ACHN (cell line): ENCODE results near the gene PNN.
A peak's percentile ranks its signal among the peaks of the same experiment; 100 is the strongest.
"Not testable (repeated sequence)": the region's sequence is repeated elsewhere in the genome, so short reads cannot be mapped to it uniquely, and the experiment has no call there.

Source experiments
- DNase-seq: peaks from one replicate; pipeline ENCODE4 v3.0.0-alpha.2; 2015
- in situ Hi-C: cut with HindIII; loops from 2 replicates; pipeline ENCODE4 v1.10.0; 2017; ENCODE audit warnings: low sequenced_read_pairs, low pct_ligation_motif_present, low pct_unique_long_range_greater_than_20kb

The PNN gene

DNA sequence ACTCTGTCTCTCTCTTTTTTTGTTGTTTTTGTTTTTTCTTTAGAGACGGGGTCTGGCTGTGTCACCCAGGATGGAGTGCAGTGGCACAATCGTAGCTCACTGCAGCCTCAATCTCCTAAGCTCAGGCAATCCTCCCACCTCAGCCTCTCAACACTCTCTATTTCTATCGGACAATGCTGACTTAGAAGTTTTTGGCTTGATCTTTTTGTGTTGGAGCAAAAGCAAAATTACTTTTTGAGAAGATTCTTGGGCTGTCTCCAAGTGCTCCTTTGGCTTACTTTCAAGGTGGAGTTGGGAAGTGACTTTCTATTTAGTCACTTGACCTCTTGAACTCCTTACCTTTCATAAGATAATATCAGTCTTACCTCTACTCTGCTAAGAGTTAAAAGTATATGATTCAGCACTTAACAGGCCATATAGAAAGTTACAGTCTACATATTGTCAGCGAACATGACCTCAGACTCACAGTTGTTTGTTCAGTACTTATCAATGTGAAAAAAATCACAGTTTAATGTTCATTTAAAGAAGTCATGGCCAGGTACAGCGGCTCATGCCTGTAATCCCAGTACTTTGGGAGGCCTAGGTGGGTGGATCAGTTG, 43.2 kb downstream of the PNN start:
- in situ Hi-C loops, result no loop called here
- DNase-seq, result no peak

GRCh38 chr14:39219075-39219499, 44.0 kb downstream of the PNN start:
- in situ Hi-C loops, result no loop called here
- DNase-seq, result no peak

GRCh38 chr14:39220473-39220872, 45.4 kb downstream of the PNN start:
- DNase-seq, result not testable (repeated sequence)

GRCh38 chr14:39228044-39228443, 53.0 kb downstream of the PNN start:
- in situ Hi-C loops, result no loop called here

More at GRCh38 chr14:39220473-39220872, 45.4 kb downstream of the PNN start:
- in situ Hi-C loops, result not testable (repeated sequence)

GRCh38 chr14:39228509-39229221, 53.6 kb downstream of the PNN start:
- DNase-seq, result no peak
- in situ Hi-C loops, result no loop called here

More at GRCh38 chr14:39228044-39228443, 53.0 kb downstream of the PNN start:
- DNase-seq, result no peak

GRCh38 chr14:39229222-39229543, 54.1 kb downstream of the PNN start:
- in situ Hi-C loops, result no loop called here
- DNase-seq, result no peak

- in situ Hi-C loops, result no loop called here
These were observed 54.6 kb downstream of the PNN start for GRCh38 chr14:39229601-39230110.

GRCh38 chr14:39230416-39231035, 55.5 kb downstream of the PNN start:
- DNase-seq, result no peak
- in situ Hi-C loops, result no loop called here

More at GRCh38 chr14:39229601-39230110, 54.6 kb downstream of the PNN start:
- DNase-seq, result no peak

DNA sequence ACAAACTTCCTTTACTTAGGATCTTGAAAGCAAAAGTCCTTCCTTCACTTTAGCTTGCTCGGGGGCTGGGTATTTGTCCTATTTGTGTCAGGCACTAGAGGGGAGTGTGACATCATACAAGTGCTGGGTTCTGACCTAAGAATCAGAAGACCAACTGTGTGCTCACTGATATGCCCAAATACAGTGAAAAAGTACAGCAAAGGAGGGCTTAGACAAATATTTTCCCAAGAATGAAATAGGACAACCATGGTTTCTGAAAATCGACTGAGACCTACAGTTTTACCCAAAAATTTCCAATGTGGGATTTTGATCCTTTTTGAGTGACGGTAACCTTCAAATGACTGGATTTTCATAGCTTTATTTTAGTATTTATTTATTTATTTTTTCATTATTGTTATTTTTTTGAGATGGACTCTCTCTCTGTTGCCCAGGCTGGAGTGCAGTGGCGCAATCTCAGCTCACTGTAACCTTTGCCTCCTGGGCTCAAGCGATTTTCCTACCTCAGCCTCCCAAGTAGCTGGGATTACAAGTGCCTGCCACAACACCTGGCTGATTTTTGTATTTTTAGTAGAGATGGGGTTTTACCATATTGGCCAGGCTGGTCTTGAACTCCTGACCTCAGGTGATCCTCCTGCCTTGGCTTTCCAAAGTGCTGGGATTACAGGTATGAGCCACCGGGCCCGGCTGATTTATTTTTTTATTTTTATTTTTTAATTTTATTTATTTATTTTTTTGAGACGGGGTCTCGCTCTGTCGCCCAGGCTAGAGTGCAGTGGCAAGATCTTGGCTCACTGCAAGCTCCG, 56.9 kb downstream of the PNN start:
- peak; percentile 57 for DNase-seq

More for the DNA sequence above, 56.9 kb downstream of the PNN start:
- in situ Hi-C loops, result not testable (repeated sequence)
